ENCODE measurements around the gene GAS6. TPM values are rescaled to one million over a fixed set of nuclear protein-coding genes. Genes with fewer than 3 reads are reported as not detected.

GAS6 gene
- total RNA-seq, 1 experiment from 2014 or later, result 16.2 TPM

DNA sequence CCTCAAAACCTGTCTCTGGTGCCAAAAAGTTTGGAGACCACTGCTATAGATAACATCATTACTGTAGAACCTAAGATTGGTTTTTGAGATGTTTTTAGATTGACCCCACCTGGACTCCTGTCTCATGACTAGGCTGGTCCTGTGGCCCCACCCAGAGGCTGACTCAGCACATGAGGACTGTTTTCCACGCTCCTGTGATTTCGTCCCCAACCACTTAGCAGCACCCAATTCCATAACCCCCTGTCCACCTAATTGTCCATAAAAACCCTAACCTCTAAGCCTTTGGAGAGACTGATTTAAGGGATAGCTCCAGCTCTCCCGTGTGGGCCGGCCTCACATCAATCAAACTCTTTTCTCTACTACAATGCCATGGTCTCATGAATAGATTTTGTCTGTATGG is 25.6 kb upstream of the GAS6 start:
- in situ Hi-C loops (cut with HindIII; ENCODE audit: low sequenced_read_pairs), result no loop called here
- no peak for DNase-seq (ENCODE audit: low spot score)

DNA sequence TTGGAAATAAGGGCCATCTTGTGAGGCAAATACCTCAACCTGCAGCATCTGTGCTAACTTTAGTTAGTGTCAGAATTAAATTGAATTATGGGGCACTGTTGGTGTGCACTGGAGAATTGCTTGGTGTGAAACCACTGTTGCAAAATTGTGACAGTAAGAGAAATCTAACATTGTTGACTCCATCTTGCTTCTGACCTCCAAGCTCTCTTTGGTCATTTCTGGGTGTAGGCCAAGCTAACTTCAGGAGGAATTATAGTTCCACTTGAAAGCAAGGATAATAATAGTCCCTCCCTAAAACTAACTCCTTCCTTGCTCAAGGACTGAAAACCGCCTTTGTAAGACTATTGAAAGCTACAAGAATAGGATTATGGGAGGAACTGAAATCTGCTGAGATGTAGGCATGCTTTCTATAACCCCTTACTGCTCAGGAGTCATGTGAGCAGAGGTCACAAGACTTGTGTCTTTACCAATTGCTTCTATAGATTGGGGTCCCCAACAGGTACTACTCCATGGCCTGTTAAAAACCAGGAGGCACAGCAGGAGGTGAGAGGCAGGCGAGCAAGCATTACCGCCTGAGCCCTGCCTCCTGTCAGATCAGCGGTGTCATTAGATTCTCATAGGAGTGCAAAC is 24.9 kb upstream of the GAS6 start:
- in situ Hi-C loops (cut with HindIII; ENCODE audit: low sequenced_read_pairs), result no loop called here
- no peak for DNase-seq (ENCODE audit: low spot score)

DNA sequence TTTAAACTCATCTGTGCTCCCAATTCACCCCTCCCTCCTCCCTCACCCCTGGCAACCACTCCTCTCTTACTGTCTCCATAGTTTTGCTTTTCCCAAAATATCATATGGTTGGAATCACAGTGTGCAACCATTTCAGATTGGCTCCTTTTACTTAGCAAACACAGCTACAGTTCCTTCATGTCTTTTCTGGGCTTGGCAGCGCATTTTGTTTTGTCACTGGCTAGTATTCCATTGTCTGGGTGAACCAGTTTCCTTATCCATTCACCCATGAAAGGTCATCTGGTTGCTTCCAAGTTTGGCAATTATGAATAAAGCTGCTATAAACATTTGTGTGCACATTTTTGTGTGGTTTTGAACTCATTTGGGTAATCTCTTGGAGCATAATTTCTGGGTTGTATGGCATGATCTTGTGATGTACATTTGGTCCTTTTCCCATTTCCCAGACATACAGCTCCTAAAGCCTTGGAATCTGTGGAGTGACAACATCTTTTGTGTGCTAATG is 23.9 kb upstream of the GAS6 start:
- DNase-seq (ENCODE audit: low spot score), result no peak
- in situ Hi-C loops (cut with HindIII; ENCODE audit: low sequenced_read_pairs), result no loop called here

GRCh38 chr13:113886561-113887112 is 22.8 kb upstream of the GAS6 start:
- in situ Hi-C loops (cut with HindIII; ENCODE audit: low sequenced_read_pairs), result no loop called here
- no peak for DNase-seq (ENCODE audit: low spot score)

- DNase-seq (ENCODE audit: low spot score), result no peak
- in situ Hi-C loops (cut with HindIII; ENCODE audit: low sequenced_read_pairs), result no loop called here
Measured at GRCh38 chr13:113884821-113885220, 20.9 kb upstream of the GAS6 start.

GRCh38 chr13:113883921-113884804 is 20.3 kb upstream of the GAS6 start:
- DNase-seq (ENCODE audit: low spot score), result no peak
- in situ Hi-C loops (cut with HindIII; ENCODE audit: low sequenced_read_pairs), result no loop called here

DNA sequence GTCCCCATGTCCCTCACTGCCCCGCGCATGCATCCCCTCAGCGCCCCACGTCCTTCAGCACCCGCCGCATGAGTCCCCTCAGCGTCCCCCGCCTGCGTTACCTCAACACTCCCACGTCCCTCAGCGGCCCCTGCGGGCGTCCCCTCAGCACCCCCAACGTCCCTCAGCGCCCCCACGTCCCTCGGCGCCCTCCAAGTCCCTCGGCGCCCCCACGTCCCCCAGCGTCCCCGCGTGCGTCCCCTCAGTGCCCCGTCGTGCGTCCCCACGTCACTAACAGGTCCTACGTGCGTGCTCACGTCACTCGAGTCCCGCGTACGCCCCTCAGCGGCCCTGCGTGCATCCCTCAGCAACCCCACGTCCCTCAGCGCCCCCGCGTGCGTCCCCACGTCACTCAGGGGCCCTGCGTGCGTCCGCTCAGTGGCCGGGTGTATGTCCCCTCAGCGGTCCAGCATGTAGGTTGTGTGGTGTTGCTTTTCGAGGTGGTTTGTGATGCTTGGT is 19.5 kb upstream of the GAS6 start:
- DNase-seq (ENCODE audit: low spot score), result no peak
- in situ Hi-C loops (cut with HindIII; ENCODE audit: low sequenced_read_pairs), result no loop called here

DNA sequence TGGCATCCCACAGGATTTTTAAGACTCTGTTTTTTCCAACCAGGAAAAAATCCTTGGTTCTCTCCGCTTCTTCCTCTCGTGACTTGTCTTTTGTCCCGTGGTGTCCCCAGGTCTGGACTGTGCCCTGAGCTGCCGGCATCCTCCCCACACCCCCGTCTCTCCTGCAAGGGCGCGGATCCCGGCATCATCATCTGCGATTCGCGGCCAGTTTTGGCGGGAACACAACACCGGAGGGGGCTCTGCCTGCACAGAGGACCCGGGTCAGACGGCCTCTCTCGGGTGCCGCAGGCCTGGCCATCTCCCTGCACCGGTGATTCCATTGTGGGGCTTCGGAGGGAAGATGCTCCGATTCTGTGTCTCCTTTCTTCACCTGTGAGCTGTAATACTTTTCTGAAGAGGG is 18.8 kb upstream of the GAS6 start:
- in situ Hi-C loops (cut with HindIII; ENCODE audit: low sequenced_read_pairs), result no loop called here
- DNase-seq (ENCODE audit: low spot score), result no peak

DNA sequence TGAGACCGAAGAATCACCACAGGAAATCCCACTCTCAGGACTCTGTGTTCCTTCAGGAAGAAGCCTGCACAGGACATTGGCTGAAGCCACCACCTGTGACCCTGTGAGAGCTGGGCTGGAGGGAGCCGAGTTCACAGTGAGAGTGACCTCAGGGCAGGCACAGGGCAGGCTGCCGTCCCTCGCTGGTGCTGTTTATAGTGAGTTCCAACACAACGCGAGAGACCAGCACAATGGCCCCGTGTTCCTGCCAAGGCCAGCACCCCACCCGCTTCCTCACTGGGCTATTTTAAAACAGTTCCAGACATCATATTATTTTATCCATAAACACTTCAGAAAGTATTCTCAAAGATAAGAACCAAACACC is 18.4 kb upstream of the GAS6 start:
- in situ Hi-C loops (cut with HindIII; ENCODE audit: low sequenced_read_pairs), result no loop called here
- no peak for DNase-seq (ENCODE audit: low spot score)

GRCh38 chr13:113881614-113882266 is 17.9 kb upstream of the GAS6 start:
- in situ Hi-C loops (cut with HindIII; ENCODE audit: low sequenced_read_pairs), result no loop called here
- no peak for DNase-seq (ENCODE audit: low spot score)

DNA sequence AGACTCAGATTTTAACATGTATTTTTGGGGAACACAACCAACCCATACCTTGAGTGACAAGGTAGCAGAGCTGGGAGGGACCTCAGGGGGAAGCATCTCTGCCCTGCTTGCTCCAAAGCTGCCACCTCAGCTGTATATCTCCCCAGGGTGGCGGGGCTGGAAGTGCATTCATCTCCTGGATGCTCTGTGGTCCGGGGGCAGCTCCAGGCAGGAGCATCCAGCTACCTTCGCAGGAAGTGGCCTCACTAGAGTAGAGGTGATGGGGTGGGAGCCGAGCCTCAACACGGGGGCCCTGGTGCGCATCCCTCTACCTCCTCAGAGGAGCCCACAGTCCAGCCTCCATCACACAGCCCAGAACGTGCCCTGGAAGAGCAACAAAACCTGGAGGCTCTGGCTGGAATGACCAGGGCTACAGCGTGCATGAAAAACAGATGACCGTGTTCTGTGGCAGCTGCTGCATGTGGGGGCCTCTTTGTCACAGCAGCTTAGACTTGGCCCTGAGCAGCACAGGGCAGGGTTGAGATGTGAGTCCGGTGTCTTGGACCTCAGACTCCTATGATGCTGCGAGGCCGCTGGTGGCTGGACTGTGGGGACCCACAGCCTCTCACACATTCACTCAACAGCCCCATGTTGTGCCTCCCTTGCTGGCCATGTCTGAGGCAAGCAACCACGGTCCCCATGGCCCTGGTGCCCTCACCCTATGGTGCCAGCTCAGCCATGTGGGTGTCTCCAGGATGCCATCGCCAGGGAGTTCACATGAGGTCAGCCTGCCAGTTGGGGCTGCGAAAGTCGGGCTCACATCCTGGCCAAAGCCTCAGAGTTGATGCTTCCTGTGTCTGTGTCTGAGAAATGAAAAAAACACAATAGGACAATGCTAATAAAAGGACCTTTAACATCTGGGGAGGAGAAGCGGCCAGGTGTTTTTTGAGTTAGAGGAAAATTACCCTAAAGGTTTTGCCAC is 17.1 kb upstream of the GAS6 start:
- no peak for DNase-seq (ENCODE audit: low spot score)
- in situ Hi-C loops (cut with HindIII; ENCODE audit: low sequenced_read_pairs), result no loop called here

DNA sequence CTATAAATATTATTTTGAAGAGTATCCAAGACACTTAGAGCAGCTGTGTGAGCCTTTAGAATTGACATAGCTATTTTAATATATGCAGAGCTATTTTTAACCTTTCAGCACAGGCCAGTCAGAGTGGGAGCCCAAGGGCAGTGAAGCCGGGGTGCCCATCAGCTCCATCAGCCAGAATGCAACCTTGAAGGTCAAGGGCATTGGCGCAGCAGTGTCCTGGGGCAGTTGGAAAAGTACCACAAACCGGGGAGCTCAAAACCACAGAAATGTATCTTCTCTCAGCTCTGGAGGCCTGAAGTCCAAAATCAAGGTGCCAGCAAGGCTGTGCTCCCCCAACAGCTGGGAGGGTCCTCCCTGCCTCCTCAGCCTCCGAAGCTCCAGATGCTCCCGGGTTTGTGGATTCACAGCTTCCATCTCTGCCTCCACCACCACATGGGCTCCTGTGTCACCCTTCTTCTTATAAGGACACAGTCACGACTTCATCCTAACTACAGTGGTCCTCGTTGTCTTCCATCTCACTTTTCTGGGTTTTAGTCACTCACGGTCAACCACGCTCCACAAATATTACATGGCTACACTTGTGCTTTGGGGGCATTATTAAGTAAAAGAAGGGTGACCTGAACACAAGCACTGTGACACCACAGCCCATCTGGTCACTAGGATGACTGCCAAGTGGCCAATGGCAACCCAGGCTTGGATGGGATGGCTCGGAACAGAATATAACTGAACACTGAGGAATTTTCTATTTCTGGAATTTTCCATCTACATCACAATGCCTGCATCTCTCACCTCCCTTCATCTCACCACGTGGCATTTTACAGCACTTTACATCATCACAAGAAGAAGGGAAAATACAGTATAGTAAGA is 15.9 kb upstream of the GAS6 start:
- in situ Hi-C loops (cut with HindIII; ENCODE audit: low sequenced_read_pairs), result no loop called here
- peak; percentile 16 for DNase-seq (ENCODE audit: low spot score)

- no peak for DNase-seq (ENCODE audit: low spot score)
- in situ Hi-C loops (cut with HindIII; ENCODE audit: low sequenced_read_pairs), result no loop called here
Measured at GRCh38 chr13:113879017-113879416, 15.1 kb upstream of the GAS6 start.

DNA sequence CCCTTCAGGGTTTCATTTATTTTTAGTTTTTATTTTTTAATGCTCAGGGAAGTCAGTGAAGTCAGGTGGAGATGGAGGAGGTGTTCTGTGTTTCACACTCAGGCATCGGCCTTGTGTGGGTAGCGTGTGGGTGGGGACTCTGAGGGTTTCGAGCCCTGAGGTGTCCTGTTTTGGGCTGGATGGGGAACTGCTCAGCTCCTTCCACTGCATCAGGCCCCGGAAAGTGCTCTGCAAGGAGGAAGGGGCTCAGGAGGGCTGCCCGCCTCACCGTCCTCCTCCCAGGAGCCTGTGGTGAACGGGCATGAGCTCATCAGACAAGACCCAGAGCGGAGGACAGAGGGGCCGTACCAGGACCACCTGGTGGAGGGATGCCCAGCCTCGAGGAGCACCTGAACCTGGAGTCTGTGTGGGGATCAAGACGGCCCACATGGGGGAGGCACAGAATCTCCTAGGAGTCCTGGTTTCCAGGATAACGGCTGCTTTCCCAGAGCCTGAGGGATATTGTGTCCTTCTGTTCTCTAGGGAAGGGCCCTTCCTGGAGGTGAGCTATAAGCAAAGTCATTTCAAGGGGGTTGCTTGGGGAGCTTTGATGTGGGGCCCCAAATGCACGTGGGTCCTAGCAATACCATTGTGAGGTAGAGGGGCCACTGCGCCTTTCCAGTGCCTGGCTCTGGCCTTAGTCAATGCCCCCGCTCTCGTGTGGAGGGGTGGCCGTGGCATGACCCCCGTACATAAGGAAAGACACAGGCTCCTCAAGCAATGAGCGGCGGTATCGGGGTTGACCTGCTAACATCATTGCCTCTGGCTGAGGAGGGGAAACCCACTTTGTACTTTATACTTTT is 13.5 kb upstream of the GAS6 start:
- no peak for DNase-seq (ENCODE audit: low spot score)
- in situ Hi-C loops (cut with HindIII; ENCODE audit: low sequenced_read_pairs), result no loop called here

- in situ Hi-C loops (cut with HindIII; ENCODE audit: low sequenced_read_pairs), result no loop called here
- no peak for DNase-seq (ENCODE audit: low spot score)
Measured at GRCh38 chr13:113876346-113877148, 12.7 kb upstream of the GAS6 start.

GRCh38 chr13:113875837-113876281 is 12.0 kb upstream of the GAS6 start:
- in situ Hi-C loops (cut with HindIII; ENCODE audit: low sequenced_read_pairs), result no loop called here
- DNase-seq (ENCODE audit: low spot score), result no peak
